GM12878 (cell line): ENCODE measurements around the gene PAK5. TPM values are rescaled to one million over a fixed set of nuclear protein-coding genes. Genes with fewer than 3 reads are reported as not detected.

Source experiments
- ATAC-seq: fragments of 200-7000 bp; cut with Tn5 transposase; 3 replicates; pipeline ENCODE4 v1.9.1; 2020; ENCODE audit warnings: mild to moderate bottlenecking, moderate library complexity
- BruUV-seq: library from RNA; stranded (reverse); fragments of 400-500 nt; replicated peaks from 2 replicates; lab custom pipeline; 2021; lab: Mats Ljungman, UMichigan
- CTCF ChIA-PET: fragments of 300-600 bp; sonication (Branson Sonifier 250); formaldehyde crosslinking; extraction: SDS; loops from one replicate; lab custom pipeline; 2021; ENCODE audit warnings: inconsistent platforms; lab: Yijun Ruan, JAX
- POLR2A ChIA-PET: fragments of 350-600 bp; formaldehyde crosslinking; extraction: SDS; loops from one replicate; lab custom pipeline; 2021; ENCODE audit warnings: inconsistent platforms; lab: Charles Lee
- RAD21 ChIA-PET: fragments of 300-600 bp; sonication (Branson Sonifier 250); formaldehyde crosslinking; loops from one replicate; lab custom pipeline; 2023; ENCODE audit warnings: antibody characterized with exemption; ENCODE audit not compliant: unreplicated experiment; lab: Charles Lee
- SMC1A ChIA-PET: fragments of 300-600 bp; sonication (Branson Sonifier 250); formaldehyde crosslinking; loops from one replicate; lab custom pipeline; 2023; ENCODE audit not compliant: unreplicated experiment, uncharacterized antibody; lab: Charles Lee
- DNase-seq: peaks from one replicate; pipeline ENCODE4 v3.0.0-alpha.2; 2011; ENCODE audit warnings: low read depth, low spot score
- FAIRE-seq: peaks from 3 replicates; lab custom pipeline; 2011; peaks lifted over from hg19 to GRCh38; lab: Jason Lieb, UNC
- H2AFZ ChIP-seq: 2 replicates; pipeline ENCODE4 v1.6.0; 2011; ENCODE audit warnings: low read depth, low read length, control low read depth; ENCODE audit not compliant: control insufficient read depth
- H3K27ac ChIP-seq: 2 replicates; pipeline ENCODE4 v1.5.1; 2011; ENCODE audit warnings: control low read depth; ENCODE audit not compliant: control insufficient read depth, insufficient read depth
- H3K27me3 ChIP-seq, 2 experiments: replicated peaks in 1 of 2; 2 replicates each; pipeline versions ENCODE4 v1.6.0 to v1.6.1; 2011; ENCODE audit warnings: low read length in 1 of 2; ENCODE audit not compliant: control insufficient read depth in 2 of 2, insufficient read depth in 2 of 2
- H3K36me3 ChIP-seq, 2 experiments: 2 replicates each; pipeline ENCODE4 v1.5.1; 2011; ENCODE audit warnings: low read length in 1 of 2; ENCODE audit not compliant: control insufficient read depth in 2 of 2, insufficient read depth in 2 of 2
- H3K4me1 ChIP-seq: 2 replicates; pipeline ENCODE4 v1.6.1; 2011; ENCODE audit warnings: mild to moderate bottlenecking, low read length, moderate library complexity, mixed read lengths; ENCODE audit not compliant: control insufficient read depth, insufficient read depth
- H3K4me2 ChIP-seq: 2 replicates; pipeline ENCODE4 v1.6.0; 2011; ENCODE audit warnings: control low read depth; ENCODE audit not compliant: control insufficient read depth, insufficient read depth
- H3K4me3 ChIP-seq: fragments of 200-600 bp; sonication (generic); 2 replicates; pipeline ENCODE4 v1.5.1; 2016
- H3K79me2 ChIP-seq: 2 replicates; pipeline ENCODE4 v1.6.0; 2011; ENCODE audit warnings: low read length; ENCODE audit not compliant: control insufficient read depth, insufficient read depth
- H3K9ac ChIP-seq: 2 replicates; pipeline ENCODE4 v1.8.0; 2011; ENCODE audit warnings: low read length, control low read depth, mixed read lengths; ENCODE audit not compliant: control insufficient read depth, insufficient read depth
- H3K9me3 ChIP-seq: replicated peaks from 3 replicates; pipeline ENCODE4 v1.5.1; 2011; ENCODE audit warnings: mild to moderate bottlenecking, low read length; ENCODE audit not compliant: control insufficient read depth, insufficient read depth
- H4K20me1 ChIP-seq: 2 replicates; pipeline ENCODE4 v1.6.0; 2011; ENCODE audit not compliant: control insufficient read depth, insufficient read depth
- ATF3 ChIP-seq: IDR thresholded peaks from 2 replicates; pipeline ENCODE4 v1.6.1; 2011; ENCODE audit warnings: low read depth, mild to moderate bottlenecking, low read length, moderate library complexity, borderline replicate concordance; ENCODE audit errors: extremely low read depth
- BACH1 ChIP-seq: fragments of 450-650 bp; IDR thresholded peaks from 2 replicates; pipeline ENCODE4 v1.6.1; 2017; ENCODE audit warnings: mild to moderate bottlenecking, borderline replicate concordance
- CBX5 ChIP-seq: sonication (generic); IDR thresholded peaks from 2 replicates; pipeline ENCODE4 v1.6.1; 2016; ENCODE audit warnings: low read depth, moderate library complexity, mild to moderate bottlenecking, inconsistent platforms
- CREB1 ChIP-seq: IDR thresholded peaks from 2 replicates; pipeline ENCODE4 v1.6.1; 2012; ENCODE audit warnings: low read depth, mild to moderate bottlenecking, inconsistent platforms
- EGR1 ChIP-seq, 2 experiments: IDR thresholded peaks; 1 replicate in 1 of 2; 2 replicates in 1 of 2; pipeline ENCODE4 v1.6.1; 2011 to 2012; ENCODE audit warnings: low read depth in 2 of 2, low read length in 2 of 2, borderline replicate concordance in 1 of 2, mild to moderate bottlenecking in 1 of 2, moderate library complexity in 1 of 2
- KDM1A ChIP-seq: fragments of 200-600 bp; sonication (generic); IDR thresholded peaks from 2 replicates; pipeline ENCODE4 v1.6.1; 2016; ENCODE audit warnings: borderline replicate concordance
- NFYA ChIP-seq: IDR thresholded peaks from 2 replicates; pipeline ENCODE4 v1.6.1; 2011; ENCODE audit warnings: low read depth, mild to moderate bottlenecking, low read length, improper control_type of control experiment, borderline replicate concordance
- NR2C2 ChIP-seq: IDR thresholded peaks from 2 replicates; pipeline ENCODE4 v1.6.1; 2011; ENCODE audit warnings: borderline replicate concordance, low read depth; ENCODE audit not compliant: control insufficient read depth, insufficient read length
- SIN3A ChIP-seq: IDR thresholded peaks from 2 replicates; pipeline ENCODE4 v1.6.1; 2012; ENCODE audit warnings: low read depth, low read length, improper control_type of control experiment
- SMARCA5 ChIP-seq: fragments of 450-650 bp; IDR thresholded peaks from 2 replicates; pipeline ENCODE4 v1.6.1; 2017; ENCODE audit warnings: mild to moderate bottlenecking
- WGBS: methylation state at CpG from one replicate; pipeline ENCODE4 v1.1.6; 2016; ENCODE audit warnings: low lambda C conversion rate; ENCODE audit not compliant: insufficient replicate concordance, insufficient coverage; ENCODE audit errors: missing lambda C conversion rate; 5-methylcytosine and 5-hydroxymethylcytosine counted together
- in situ Hi-C: fragments of 300-500 bp; cut with MboI; formaldehyde crosslinking; loops from 9 replicates; pipeline ENCODE4 v1.14.3; 2018; ENCODE audit warnings: mixed read lengths
- intact Hi-C: fragments of 100-400 bp; cut with micrococcal nuclease; formaldehyde crosslinking; loops from one replicate; pipeline ENCODE4 v1.14.2; 2022; ENCODE audit not compliant: unreplicated experiment
- polyA plus RNA-seq, 11 experiments: library from polyadenylated mRNA; depleted of rRNA in 4 of 11; unstranded in 6 of 11; stranded (reverse) in 5 of 11; fragments of >200 nt; fragmentation: Nextera tagmentation in 4 of 11; fragmentation: Illumina TruSeq in 1 of 11; extraction: Ambion mirVana in 4 of 11; extraction: Trizol in 1 of 11; gene quantifications; 1 replicate in 1 of 11; 2 replicates in 10 of 11; pipeline versions ENCODE4 v1.2.1 to v1.2.3, GENCODE V29; 2011 to 2016; ENCODE audit warnings: inconsistent platforms in 2 of 11, missing spikeins in 2 of 11, low read depth in 1 of 11
- total RNA-seq, 4 experiments: library from RNA; depleted of rRNA in 3 of 4; stranded (reverse); fragments of >200 nt in 3 of 4; fragmentation: Illumina TruSeq in 1 of 4; extraction: Trizol in 1 of 4; gene quantifications; 2 replicates each; pipeline versions ENCODE4 v1.2.1 to v1.2.3, GENCODE V29; 2013 to 2021
- TF ChIP-seq, protein P1 (sequence below): IDR thresholded peaks from 2 replicates; pipeline ENCODE4 v1.6.1; 2012; ENCODE audit warnings: improper control_type of control experiment, low read depth, low read length; ENCODE audit not compliant: insufficient replicate concordance

The PAK5 gene
- total and polyA plus RNA-seq, 10 of the 15 experiments (the other 5 are each of a cell fraction or from before 2014, with no cell fraction given) = not detected

DNA sequence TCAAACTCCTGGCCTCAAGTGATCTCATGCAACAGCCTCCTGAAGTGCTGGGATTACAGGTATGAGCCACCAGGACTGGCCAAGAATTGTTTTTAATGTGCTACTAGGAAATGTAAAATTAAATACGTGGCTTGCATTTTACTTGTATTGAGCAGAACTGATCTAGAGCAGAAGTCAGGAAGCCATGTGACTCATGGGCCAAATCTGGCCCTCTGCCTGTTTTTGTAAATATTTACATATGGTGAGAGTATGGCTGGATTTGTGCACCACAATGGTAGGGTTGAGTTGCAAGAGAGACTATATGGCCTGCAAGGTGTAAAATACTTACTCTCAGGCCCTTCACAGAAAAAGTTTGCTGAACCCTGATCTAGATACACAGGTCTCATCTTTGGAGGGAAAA lies 248.7 kb downstream of the PAK5 start (continued):
- TF ChIP-seq BACH1 (no peak), NR2C2 (no peak)

DNA sequence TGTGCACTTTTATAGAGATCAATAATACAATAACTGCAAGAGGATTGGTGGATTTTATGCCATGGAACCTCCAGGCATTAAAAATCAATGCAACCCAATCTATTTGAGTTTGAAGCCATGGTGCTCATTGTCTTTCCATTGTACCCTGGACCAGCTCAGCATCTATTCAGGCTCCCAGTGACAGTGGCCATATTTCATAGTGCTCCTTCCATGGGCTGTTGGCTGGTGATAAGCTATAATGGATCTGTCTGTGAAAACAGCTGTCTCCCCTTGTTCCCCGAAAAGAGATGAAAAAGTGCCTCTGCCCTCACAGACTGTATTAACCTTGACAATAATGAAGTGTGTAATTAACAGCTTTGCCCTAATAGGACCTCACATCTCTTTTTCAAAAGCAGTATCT lies 250.2 kb downstream of the PAK5 start:
- Histone ChIP-seq H3K4me2 (no peak overlapping the region), H3K4me1 (no peaks in the 10 kb centered on the region), H4K20me1 (no peaks in the 10 kb centered on the region), H3K27ac (no peak overlapping the region), H3K4me3 (no peak overlapping the region), H2AFZ (no peak overlapping the region), H3K9ac (no peak overlapping the region), H3K36me3 (no peaks in the 10 kb centered on the region), H3K27me3 (no peaks in the 10 kb centered on the region), H3K79me2 (no peaks in the 10 kb centered on the region), H3K9me3 (no peaks in the 10 kb centered on the region)
- ChIA-PET RAD21 (no interaction called here), POLR2A (no interaction called here), CTCF (interaction anchor here (1.5 kb wide), 1 partner anchor 21 kb away, joined by 4 read pairs; no protein-coding TSS in a partner anchor), SMC1A (interaction anchor here (0.8 kb wide), 1 partner anchor 181 kb away, joined by 3 read pairs; no protein-coding TSS in a partner anchor)
- WGBS = 0% methylated on average over 1 of the region's 1 CpG
- in situ Hi-C loops = no loop called here
- intact Hi-C loops = no loop called here
- no TSS peak for BruUV-seq
- ATAC-seq (no peak), FAIRE-seq (no peak), DNase-seq (no peak)
- TF ChIP-seq, protein P1, sequence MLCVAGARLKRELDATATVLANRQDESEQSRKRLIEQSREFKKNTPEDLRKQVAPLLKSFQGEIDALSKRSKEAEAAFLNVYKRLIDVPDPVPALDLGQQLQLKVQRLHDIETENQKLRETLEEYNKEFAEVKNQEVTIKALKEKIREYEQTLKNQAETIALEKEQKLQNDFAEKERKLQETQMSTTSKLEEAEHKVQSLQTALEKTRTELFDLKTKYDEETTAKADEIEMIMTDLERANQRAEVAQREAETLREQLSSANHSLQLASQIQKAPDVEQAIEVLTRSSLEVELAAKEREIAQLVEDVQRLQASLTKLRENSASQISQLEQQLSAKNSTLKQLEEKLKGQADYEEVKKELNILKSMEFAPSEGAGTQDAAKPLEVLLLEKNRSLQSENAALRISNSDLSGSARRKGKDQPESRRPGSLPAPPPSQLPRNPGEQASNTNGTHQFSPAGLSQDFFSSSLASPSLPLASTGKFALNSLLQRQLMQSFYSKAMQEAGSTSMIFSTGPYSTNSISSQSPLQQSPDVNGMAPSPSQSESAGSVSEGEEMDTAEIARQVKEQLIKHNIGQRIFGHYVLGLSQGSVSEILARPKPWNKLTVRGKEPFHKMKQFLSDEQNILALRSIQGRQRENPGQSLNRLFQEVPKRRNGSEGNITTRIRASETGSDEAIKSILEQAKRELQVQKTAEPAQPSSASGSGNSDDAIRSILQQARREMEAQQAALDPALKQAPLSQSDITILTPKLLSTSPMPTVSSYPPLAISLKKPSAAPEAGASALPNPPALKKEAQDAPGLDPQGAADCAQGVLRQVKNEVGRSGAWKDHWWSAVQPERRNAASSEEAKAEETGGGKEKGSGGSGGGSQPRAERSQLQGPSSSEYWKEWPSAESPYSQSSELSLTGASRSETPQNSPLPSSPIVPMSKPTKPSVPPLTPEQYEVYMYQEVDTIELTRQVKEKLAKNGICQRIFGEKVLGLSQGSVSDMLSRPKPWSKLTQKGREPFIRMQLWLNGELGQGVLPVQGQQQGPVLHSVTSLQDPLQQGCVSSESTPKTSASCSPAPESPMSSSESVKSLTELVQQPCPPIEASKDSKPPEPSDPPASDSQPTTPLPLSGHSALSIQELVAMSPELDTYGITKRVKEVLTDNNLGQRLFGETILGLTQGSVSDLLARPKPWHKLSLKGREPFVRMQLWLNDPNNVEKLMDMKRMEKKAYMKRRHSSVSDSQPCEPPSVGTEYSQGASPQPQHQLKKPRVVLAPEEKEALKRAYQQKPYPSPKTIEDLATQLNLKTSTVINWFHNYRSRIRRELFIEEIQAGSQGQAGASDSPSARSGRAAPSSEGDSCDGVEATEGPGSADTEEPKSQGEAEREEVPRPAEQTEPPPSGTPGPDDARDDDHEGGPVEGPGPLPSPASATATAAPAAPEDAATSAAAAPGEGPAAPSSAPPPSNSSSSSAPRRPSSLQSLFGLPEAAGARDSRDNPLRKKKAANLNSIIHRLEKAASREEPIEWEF = no peak
- no peak for TF ChIP-seq CBX5
- TF ChIP-seq ATF3 = no peak
- TF ChIP-seq SMARCA5 = no peak
- TF ChIP-seq CREB1 = no peak
- TF ChIP-seq KDM1A = no peak
- TF ChIP-seq EGR1 (IDR thresholded peaks at IDR 0.05; ENCODE audit: borderline replicate concordance in 1 of 2, low read depth in 2 of 2, low read length in 2 of 2) = no peak
- TF ChIP-seq SIN3A = no peak
- no peak for TF ChIP-seq NFYA
